Measurements from ENCODE around the gene MED12L.
"Not testable (repeated sequence)": the region's sequence is repeated elsewhere in the genome, so short reads cannot be mapped to it uniquely, and the experiment has no call there.

MED12L gene

DNA sequence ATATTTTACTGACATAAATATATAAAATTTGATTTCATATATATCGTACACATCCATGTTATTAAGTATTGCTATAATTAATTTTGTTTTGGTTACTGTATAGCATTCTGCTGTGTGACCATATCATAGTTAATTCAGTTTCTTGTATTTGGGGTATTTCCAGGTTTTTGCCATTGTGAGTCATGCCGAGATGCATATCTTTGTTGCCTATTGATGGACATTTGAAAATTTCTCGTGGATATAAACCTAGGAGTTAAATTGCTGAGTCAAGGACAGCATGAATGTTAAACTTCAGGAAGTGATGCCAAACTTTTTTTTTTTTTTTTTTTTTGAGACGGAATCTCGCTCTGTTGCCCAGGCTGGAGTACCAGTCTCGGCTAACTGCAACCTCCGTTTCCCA is 151.3 kb downstream of the MED12L start:
- no peak for DNase-seq (ENCODE audit: low spot score)

DNA sequence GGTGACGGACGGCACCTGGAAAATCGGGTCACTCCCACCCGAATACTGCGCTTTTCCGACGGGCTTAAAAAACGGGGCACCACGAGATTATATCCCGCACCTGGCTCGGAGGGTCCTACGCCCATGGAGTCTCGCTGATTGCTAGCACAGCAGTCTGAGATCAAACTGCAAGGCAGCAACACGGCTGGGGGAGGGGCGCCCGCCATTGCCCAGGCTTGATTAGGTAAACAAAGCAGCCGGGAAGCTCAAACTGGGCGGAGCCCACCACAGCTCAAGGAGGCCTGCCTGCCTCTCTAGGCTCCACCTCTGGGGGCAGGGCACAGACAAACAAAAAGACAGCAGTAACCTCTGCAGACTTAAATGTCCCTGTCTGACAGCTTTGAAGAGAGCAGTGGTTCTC is 156.5 kb downstream of the MED12L start:
- not testable (repeated sequence) for DNase-seq (ENCODE audit: low spot score)

DNA sequence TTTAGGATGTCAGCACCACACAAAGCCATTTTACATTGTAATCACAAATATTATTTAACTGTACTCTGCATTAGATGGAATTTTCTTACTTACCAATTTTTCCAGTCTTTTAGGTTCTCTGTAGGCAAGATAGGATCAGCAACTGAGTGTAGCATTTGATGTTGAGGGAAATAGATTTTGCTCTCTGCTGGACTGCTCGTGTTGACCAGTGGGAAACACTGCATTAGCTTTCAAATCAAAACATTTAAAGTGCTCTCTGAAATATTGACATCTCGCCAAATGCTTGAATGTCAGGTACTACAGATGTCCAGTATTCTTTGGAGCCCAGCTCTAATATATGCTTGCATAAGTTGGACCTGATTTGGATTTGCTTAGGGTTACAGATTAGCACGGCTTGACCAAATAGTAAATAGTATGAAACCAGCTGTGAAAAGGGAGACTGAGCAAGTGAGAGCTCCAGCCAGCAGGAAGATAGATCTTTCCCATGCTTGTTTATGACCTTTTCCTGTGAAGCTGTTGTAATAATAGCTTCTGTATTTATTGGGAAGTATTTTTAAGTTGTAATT is 163.4 kb downstream of the MED12L start:
- DNase-seq (ENCODE audit: low spot score): no peak

DNA sequence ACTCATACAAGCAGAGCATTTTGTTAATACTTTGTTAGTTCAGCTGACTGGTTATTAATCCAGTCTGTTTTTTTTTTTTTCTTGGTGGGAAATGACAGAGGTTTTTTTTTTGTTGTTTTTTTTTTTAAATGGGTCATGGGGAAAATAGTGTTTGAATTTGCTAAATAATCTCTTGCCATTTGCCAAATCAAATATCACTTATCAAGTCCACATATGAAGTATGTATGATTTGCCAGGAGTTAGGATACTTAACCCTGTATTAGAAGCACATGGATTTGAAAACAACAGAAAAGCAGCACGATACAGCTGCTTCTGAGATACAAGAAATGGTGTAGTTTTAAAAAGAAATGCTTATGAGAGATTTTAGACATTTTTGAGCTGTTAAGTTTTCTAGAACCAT is 171.3 kb downstream of the MED12L start:
- no peak for DNase-seq (ENCODE audit: low spot score)

DNA sequence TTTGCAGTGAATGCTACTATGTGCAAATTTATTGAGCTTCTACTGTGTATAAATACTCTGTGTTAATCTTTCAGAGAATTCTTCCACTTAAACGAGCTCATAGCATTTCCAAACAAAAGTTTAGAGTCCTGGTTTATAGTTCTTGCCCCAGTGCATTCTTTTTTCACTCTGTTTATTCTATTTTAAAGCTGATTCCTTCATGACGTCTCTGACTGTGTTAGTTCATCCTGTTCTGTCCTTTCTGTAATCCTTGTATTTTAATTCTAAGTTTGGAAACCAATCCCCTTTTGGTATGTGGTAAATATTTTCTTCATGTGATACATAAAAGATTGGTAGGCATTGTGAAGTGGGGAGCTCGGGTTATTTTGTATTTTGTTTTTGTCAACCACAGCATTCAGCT is 174.2 kb downstream of the MED12L start:
- no peak for DNase-seq (ENCODE audit: low spot score)

DNA sequence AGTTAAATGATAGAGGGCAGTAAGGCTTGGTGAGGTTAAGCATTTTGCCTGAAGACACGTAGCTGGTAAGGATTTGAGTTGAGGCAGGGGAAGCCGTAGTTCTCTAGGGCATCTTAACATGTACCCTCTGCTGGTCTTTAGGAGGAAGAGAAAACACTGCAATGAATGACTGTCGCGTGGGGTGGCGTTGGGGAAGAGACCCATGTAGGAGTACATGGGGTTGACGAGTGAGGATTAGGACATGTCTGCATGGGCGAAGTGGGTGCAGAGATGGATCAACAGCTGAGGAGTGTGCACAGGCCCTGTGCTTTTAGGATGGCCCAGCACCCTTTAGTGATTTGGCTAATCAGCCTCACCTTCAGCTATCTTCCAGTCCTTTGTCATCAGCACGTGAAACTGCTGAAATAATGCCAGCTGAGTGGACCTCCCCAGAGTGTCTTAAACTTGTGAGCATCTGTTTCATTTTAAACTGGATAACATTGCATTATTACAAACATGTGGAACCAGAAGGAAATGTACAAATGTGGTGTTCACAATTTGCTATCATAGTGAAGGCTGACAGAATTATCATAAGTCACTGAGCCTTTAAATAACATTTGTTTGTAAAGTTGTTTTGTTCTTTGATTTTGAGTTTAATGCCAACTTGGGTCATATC is 177.5 kb downstream of the MED12L start:
- DNase-seq (ENCODE audit: low spot score): no peak

DNA sequence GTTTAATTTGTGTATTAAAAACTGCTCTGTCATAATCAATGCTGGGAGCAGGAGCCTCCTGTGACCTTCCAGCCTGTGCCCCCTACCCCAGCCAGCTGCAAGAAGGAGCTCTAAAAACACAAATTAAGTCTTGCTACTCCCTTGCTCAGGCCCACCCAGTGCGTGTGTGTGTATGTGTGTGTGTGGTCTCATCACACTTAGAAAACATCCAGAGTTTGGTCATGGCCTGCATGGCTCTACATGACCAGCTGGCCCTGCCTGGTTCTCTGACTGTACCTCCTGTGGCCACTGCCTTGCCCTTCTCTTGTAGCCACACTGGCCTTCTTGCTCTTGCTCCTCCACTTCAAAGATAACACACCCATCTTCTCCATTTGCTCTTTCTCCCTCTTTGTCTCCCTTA is 179.1 kb downstream of the MED12L start:
- DNase-seq (ENCODE audit: low spot score): no peak

DNA sequence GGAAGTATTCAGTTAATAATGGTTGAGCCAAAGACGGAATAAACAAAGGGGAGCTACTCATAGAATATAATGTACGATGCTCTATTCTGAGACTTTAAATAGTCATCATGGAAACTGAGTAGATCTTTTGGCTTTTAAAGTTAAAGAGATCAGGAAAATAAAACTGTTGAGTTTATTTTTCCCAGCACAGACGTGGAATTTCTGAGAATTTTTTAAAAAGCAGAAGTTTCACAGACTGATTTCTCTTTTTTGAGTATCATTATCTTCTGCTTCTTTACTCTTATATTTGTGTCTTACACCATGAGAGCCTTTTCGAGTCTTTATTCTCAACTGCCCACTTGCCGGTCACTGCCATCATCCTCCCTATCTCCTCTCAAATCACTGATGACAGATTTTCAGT is 179.7 kb downstream of the MED12L start:
- no peak for DNase-seq (ENCODE audit: low spot score)

DNA sequence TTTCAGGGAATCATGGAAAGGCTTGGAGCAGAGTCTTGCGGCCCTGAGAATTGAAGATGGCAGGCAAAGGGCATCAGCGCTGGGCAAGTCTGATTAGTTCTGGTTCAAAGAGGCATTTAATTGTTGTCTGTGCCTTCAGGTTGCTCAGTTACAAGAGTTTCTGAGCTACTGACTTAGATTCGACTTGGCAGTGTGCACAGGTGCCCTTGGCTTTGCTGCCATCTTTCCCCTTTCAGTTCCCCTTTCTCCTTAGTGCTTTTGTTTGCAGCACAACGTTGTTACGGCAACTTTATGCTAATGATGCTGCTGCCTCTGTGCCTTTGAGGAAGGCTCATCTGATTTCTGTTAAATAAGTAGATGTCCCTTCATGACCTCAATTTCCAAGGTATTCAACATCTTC is 180.4 kb downstream of the MED12L start:
- DNase-seq (ENCODE audit: low spot score): peak; percentile 70

DNA sequence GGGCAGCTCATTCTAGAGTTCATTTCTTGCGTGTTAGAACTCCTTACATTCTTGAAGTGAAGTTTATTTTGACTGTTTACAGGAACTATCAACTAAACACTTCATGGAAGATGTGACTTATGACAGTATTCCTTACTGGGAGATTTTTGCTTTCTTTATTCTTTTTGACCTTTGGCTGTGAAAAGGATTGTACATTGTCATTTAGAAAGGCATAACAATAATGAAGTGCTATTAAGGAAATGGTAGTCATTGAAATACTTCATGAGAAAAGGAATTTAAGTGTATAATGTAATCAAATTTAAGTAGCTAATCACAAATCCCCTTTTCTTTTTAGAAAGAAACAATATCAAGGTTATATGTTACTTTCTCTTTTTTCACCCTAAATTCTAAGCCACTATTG is 181.6 kb downstream of the MED12L start:
- no peak for DNase-seq (ENCODE audit: low spot score)

DNA sequence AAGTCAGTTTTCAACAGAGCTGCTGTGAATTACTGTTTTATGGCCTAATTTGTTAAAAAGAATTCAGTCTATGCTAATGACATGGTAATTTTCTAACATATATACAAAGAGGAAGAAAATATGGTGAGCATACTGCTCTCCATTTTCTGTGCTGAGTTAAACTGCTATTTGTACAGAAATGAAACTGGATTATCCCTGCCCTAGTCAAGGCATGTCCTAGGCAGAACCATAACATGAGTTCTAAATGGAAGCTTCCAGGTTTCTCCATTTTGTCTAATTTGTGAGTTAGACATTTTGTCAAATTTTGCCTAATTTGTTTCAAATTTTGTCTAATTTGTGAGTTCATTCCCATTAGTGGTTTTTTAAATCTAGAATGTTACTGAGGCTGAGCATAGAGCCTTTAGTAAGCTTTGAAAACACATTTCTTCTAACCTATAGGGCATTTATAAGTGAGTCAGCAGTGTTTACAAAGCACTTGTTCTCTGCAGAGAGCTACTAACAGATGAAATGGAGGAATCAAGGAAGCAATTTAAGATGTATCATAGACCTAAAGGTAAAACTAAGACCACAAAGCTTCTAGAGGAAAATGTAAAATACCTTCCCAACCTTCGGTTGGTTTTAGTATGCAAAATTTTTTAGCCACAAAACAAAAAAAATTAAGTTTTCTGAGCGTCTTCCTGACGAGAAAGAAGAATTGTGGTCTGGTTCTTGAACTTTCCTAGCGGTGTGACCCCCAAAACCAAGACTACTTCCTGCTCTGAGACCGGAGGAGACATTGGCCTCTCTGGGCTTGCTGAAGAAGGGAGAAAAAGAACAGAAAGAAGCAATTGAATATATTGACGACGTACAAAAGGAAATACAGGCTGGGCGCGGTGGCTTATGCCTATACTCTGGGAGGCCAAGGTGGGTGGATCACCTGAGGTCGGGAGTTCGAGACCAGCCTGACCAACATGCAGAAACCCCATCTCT is 183.1 kb downstream of the MED12L start:
- DNase-seq (ENCODE audit: low spot score): no peak

DNA sequence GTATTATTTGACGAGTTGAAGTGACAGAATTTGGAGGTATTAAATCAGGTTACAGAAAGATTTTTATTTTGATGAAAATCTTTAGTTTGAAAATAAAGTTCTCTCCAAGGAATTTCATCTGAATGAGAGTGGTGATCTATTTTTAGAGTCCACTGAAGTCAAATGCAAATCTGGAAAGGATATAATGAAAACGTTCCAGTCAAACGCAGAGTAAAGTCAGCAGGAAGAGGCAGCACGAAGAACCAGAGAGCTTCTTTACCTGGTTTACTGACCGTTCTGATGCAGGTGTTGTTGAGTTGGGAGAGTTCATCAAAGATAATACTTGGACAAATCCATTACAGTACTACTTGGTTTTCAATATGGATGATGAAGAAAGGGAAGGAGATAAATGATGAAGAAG is 184.2 kb downstream of the MED12L start:
- no peak for DNase-seq (ENCODE audit: low spot score)

DNA sequence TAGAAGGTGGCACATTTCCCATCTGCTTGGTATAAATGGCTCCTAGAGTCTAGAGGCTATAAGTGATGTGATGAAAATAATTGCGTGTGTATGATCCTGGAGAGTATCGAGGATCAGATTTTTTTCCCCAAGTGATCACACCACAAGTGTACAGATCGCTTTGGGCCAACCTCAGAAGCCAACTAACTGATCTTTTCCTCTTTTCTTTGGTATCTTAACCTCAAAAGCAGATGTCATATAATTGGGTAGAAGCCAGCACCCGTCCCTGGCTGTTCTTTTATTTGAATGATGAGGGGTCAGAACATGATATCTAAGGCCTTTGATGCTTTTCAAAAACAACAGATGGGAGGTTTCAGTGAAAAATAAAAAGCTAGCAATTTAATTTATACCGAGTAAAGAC is 189.6 kb downstream of the MED12L start:
- DNase-seq (ENCODE audit: low spot score): no peak

DNA sequence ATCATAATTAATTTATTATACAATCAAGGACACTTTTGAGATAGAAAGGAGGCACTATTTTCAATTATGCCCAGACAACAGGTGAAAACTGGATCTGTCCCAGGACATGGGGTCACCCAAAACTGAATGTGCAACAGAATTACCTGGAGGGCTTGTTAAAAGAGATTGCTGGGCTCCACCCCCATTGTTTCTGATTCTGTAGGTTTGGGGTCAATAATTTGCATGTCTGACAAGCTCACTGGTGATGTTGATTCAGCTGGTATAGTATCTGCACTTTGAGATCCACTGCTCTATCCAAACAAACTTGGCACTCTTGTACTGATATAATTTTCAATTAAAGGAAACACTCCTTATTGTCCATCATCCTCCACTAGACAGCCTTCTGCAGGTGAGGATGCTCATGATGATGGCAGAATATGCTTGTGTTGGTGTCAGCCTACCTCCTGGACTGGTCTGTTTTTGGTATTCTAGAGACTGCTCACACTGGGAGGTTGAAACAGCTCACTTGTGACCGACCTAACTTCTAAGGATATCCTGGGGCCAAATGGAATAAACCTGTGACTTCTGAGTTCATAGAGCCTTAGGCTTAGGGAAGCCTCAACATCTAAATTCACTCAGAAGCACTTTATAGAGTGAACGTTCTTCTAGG is 190.7 kb downstream of the MED12L start:
- DNase-seq (ENCODE audit: low spot score): no peak

DNA sequence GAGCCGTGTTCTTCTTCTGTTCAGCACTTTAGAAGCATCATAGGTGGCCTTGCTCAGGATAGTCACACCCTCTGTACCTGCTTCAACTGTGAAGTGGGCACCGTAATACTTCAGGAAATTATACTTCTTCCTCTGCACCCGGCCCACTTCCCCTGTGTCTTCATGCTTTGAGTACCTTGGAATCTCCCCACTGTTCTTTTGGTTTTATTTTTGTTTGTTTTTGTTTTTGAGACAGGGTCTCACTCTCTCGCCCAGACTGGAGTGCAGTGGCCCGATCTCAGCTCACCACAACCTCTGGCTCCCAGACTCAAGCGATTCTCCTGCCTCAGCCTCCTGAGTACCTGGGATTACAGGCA is 191.2 kb downstream of the MED12L start:
- DNase-seq (ENCODE audit: low spot score): no peak

DNA sequence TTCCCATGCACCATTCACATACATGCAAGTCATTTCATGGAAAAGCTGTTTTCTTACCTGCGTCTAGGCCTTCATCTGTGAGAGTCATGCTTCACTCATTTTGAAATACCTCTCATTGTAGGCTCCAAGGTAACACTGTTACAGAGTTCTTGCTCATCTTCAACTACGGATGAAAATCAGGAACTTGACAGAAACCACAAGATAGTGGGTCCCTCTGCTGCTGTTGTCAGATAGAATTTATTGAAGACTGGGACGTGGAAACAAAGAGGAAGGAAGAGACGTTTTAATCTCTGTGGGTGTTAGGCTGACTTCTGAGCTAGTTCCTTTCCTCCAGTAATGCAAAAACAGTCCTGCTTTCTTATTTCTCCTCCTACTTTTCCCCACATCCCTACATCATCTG is 192.8 kb downstream of the MED12L start, which contains the start of gene P2RY14:
TSS of gene P2RY14 (minus strand) at position 313 of the 400 bp plus-strand sequence. CDS start 64,226 bp downstream, outside the sequence.
- DNase-seq (ENCODE audit: low spot score): peak; percentile 49

DNA sequence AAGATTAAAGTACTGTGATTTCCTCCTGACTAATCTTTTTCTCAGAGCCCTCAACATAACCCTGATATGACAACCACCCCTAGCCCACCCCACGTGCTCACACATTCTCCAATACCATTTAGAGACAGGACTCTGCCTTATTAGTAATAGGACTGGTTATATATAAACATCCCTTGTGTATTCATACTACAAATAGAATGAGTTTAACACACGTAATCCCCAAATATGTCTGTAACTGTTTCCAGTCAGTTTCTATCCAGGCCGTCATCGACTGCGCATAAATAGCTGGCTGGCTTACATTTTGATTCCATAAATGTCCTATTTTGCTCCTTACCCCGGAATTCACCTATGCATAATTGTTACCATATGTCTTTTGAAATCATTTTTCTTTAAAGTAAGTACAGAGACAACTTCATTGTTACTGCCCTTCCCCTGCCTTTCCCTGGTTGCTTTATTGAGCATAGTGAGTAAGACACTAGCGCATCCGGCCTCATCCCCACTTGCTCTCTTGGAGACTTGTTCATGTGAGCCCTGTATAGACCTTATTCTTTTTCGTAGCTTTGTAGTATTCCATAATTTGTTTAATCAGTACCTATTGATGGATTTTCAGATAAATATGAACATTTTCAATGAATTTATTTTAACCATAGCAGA is 196.3 kb downstream of the MED12L start:
- no peak for DNase-seq (ENCODE audit: low spot score)

DNA sequence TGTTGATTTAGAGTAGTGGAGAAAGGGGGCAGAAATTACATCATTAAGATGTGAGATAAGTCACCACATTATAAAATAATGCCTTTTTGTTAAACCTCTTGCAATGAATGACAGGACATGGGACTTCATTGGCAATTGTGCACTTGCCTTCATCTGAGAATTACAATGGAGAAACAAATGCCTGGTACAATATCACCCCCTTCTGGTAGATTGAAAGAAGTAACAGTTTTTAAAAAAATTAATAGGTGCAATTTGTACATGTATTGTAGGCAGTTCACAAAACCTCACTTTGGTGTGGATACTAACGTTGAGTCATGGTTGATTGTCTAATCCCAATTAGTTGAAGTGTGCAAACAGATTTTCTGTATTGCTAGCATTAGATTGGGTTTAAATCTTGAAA is 197.5 kb downstream of the MED12L start:
- DNase-seq (ENCODE audit: low spot score): peak; percentile 74

DNA sequence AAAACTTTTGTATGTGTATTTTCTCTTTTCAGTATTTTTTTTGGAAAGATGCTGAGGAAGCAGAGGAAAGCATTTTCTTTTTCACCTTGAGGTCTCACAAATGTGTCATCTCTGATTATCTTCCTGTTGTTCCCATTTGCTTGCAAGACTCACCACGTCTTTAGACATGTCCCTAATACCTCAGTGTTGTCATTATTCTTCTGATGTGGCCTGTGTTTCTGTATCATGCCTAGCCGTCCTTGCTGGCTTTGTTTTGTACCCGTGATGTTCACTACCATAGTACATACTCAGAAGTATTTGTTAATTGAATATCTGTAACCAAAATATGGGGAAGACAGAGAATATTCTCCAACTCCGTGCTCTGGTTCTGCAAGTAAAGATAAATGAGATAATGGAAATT is 197.9 kb downstream of the MED12L start:
- DNase-seq (ENCODE audit: low spot score): no peak

DNA sequence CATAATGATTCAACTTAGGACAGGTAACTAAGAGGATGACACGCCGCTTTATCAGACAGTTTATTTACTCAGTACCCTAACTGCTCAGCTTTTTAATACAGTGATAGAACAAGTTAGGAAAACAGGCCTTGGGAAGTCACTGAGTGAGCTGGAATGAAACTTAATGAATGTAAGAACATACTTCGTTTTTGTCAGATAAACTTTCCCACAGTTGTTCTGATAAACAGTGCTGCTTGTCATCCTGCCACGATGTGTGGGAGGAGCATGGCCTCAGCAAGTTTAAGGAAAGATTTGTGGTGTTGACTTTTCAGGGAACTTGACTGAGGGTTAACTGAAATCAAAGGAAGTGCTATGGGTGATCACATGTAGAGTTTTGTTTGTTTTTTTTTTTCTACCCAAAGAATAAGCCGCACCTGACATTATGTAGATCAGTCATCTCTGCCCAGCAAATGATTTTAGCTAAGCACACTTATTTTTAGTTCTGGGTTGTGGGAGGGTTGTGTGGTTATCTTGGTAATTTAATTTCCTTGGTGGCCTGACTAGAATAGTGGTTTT is 198.5 kb downstream of the MED12L start:
- no peak for DNase-seq (ENCODE audit: low spot score)

DNA sequence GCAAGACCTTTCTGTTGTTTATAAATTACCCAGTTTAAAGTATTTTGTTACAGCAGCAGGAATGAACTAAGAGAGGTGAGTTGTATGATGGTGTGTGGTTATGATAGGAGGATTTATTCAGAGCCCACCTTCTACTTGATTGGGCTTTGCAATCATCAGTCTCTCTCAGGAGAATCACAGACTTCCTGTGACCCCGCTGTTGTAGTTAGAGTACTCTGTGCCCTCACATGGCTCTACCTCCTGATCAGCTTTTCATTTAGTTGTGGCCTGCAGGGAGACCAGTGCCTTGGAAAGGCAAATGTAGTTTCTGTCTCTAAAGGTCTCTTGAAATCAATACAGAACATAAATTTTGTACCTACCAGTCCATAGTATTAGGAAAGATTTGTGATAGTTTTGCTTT is 200.5 kb downstream of the MED12L start:
- no peak for DNase-seq (ENCODE audit: low spot score)

DNA sequence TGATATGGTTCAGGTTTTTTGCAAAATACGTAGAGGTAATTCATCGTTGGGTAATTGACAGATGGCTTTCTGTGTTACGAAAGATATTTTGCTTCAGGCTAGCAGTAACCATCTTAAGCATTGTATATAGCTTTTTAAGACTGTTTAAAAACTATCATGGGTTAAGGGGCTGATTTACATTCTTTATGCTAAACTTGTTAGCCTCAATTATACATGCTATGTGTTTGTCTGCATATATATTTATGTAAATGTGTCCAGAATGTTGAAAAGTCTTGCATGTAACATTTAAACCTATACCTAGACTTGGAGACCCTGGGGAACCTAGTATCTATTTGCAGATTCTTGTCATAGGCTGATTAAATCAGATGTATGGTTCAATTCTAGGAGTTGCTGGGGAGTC is 204.0 kb downstream of the MED12L start:
- DNase-seq (ENCODE audit: low spot score): no peak
